HG02588 (cell line): ENCODE measurements around the gene GTPBP3.
"Not testable (repeated sequence)": the region's sequence is repeated elsewhere in the genome, so short reads cannot be mapped to it uniquely, and the experiment has no call there.

Experiments used
- ATAC-seq: cut with Tn5 transposase; IDR thresholded peaks from one replicate; pipeline ENCODE4 v1.9.1; 2021; ENCODE audit warnings: mild to moderate bottlenecking, moderate library complexity; ENCODE audit not compliant: unreplicated experiment

GTPBP3 gene

GRCh38 chr19:17336872-17337674, at the start of gene GTPBP3:
GTPBP3 (plus strand) TSS chr19:17337553; CDS start chr19:17337612, 59 bp downstream.
- peak; percentile 66 for ATAC-seq

- ATAC-seq = no peak
Measured at GRCh38 chr19:17289489-17289888, 47.9 kb upstream of the GTPBP3 start.

- peak; percentile 70 for ATAC-seq
Measured at GRCh38 chr19:17292301-17293074, 44.9 kb upstream of the GTPBP3 start.

GRCh38 chr19:17293605-17294004, 43.7 kb upstream of the GTPBP3 start:
- no peak for ATAC-seq

GRCh38 chr19:17294051-17294891, 43.1 kb upstream of the GTPBP3 start:
- ATAC-seq = no peak

- ATAC-seq = not testable (repeated sequence)
Measured at GRCh38 chr19:17295551-17295950, 41.8 kb upstream of the GTPBP3 start.

- ATAC-seq = no peak
Measured at GRCh38 chr19:17296273-17296672, 41.1 kb upstream of the GTPBP3 start.

GRCh38 chr19:17296976-17297375, 40.4 kb upstream of the GTPBP3 start:
- ATAC-seq = no peak

GRCh38 chr19:17300992-17301619, 36.2 kb upstream of the GTPBP3 start:
- no peak for ATAC-seq

- ATAC-seq = no peak
Measured at GRCh38 chr19:17302391-17303166, 34.8 kb upstream of the GTPBP3 start.

GRCh38 chr19:17303167-17303939, 34.0 kb upstream of the GTPBP3 start, which contains the start of gene ABHD8:
ABHD8 (minus strand) TSS chr19:17303425; CDS start chr19:17301616, 1,809 bp downstream.
- peak; percentile 61 for ATAC-seq

- ATAC-seq = no peak
Measured at GRCh38 chr19:17303940-17304267, 33.4 kb upstream of the GTPBP3 start.

- ATAC-seq = no peak
Measured at GRCh38 chr19:17304386-17305215, 32.8 kb upstream of the GTPBP3 start.

- no peak for ATAC-seq
Measured at GRCh38 chr19:17305216-17305516, 32.2 kb upstream of the GTPBP3 start.

GRCh38 chr19:17305517-17306284, 31.7 kb upstream of the GTPBP3 start, which contains the start of gene MRPL34:
MRPL34 (plus strand) TSS chr19:17305872; CDS start chr19:17305893, 21 bp downstream.
- ATAC-seq = peak; percentile 51

- ATAC-seq = no peak
Measured at GRCh38 chr19:17306285-17306714, 31.1 kb upstream of the GTPBP3 start.

GRCh38 chr19:17307876-17308377, 29.4 kb upstream of the GTPBP3 start:
- no peak for ATAC-seq
